GM18526 (cell line): ENCODE data around the gene PLA2G3.

Source experiments
- POLR2A ChIP-seq: IDR thresholded peaks from 3 replicates; pipeline ENCODE4 v1.6.1; 2011; ENCODE audit not compliant: insufficient read length; ENCODE audit errors: extremely low read depth

PLA2G3 gene

DNA sequence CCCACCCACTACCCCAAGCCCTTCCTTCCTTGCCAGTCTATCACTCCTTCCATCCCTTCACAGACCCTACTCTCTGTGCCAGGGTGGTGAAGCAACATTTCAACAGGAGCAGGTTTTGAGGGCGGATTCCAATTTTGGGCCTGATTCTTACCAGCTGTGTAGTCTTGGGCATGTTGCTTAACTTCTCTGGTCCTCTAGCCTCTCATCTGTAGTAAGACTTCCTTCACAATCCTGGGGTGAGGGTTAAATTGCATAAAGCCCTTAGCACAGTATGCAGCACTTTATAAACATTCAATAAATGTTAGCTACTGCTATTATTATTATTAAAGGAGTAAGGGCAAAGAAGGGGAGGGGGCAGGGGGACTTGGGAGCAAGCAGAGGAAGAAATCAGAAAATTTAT lies 14.7 kb upstream of the PLA2G3 start:
- no peak for TF ChIP-seq POLR2A

DNA sequence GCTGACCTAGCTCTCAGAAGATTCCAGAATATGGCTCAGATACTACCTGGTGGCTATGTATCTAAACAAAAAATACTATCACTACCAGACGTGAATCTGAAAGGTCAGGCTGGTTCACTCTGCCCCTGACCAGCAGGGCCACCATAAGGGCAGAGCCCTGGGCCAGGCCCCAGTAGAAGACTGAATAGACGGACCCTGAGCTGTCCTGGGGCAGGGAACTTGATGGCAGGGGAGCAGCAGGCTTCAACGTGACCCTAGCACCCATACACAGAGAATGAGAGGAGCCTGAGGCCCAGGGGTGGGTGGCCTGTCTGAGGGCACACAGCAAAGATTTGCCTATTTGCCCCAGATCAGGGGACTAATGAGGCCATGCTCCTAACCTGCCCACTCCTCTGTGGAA lies 13.0 kb upstream of the PLA2G3 start:
- TF ChIP-seq POLR2A, result no peak

DNA sequence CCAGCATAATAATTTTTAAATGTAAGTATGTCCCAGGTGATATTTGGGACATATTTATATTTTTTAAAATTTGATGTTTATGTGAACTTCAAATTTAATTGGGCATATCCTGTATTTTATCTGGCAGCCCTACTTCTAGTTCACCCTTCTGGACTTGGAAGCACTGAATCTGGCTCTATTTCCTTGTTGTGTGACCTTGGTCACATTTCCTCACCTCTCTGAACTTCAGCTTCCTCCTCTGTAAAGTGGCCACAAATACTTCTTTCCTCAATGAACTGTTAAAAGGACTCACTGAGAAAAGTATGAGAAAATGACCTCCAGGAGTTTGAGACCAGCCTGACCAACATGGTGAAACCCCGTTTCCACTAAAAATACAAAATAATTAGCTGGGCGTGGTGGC lies 11.6 kb upstream of the PLA2G3 start:
- TF ChIP-seq POLR2A, result no peak

DNA sequence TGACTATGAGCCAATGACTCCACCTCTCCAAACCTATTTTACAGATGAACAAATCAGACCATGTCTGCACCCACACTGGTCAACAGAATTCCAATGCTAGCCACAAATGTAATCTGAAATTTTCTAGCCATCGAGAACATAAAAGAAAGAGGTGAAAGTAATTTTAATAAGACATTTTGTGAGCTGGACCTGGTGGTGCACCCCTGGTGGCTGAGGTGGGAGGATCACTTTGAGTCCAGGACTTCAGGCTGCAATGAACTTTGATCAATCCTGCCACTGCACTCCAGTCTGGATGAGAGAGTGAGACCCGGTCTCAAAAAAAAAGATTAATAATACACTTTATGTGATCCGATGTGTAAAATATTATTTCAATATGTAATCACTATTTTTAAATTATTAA lies 10.3 kb upstream of the PLA2G3 start:
- TF ChIP-seq POLR2A, result no peak

DNA sequence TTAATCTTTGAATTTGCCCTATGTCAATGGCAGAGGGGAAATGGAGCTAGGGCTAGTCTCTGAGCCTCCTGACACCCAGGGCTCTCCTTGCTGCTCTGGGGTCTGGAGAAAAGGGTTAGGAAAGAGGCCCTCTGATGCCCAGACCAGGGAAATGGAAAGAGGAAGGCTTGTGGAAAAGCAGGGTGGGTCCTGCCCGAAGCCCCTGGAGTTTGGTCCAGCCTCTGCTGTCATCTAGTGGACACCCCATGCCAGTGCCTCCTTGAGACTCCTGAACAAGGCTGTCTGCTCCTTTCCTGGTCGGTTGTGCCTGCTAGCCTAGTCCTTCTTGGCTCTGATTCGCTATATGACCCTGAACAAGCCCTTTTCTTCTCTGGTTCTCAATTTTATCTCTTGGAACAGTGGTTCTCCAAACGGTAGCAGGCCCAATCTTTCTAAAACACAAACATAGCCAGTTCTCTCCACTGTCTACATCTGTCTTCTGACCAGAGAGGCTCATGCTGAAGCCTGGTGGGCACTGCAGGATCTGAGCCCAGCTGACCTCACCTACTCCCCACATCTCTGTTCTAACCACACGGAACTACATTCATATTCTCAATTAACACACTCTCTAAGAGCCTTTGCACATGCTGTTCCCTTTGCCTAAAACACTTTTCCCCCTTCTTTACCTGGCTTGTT lies 8.8 kb upstream of the PLA2G3 start:
- no peak for TF ChIP-seq POLR2A

DNA sequence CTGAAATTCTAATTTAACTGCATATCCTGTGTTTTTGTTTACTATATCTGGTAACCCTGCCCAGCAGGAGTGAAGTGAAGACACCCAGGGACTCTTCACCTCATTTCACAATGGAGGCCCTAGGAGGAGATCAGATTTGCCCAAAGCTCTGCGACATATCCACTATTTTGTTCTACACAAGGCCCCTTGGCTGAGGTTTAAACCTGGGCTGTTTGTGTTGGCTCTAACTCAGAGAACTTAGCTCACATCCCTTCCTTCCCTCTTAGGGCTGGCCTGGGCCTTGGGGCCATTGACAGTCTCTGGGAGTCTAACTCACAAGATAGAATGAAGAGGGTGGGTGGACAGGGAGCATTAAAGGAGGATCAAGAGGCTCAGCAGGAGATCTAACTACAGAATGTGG lies 8.2 kb upstream of the PLA2G3 start:
- TF ChIP-seq POLR2A, result no peak

DNA sequence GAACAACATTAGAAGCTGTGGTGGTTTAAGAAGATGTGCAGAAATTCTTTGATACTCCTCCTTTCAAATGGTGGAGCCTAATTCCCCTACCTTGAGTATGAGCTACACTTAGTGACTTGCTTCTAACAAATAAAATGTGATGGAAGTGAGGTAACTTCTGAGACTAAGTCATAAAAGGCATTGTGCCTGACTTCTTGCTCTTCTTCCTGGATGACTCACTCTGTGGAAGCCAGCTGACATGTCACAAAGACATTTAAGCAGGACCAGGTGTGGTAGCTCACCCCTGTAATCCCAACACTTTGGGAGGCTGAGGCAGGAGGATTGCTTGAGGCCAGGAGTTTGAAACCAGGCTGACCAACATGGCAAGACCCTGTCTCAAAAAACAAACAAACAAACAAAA lies 3.9 kb upstream of the PLA2G3 start:
- TF ChIP-seq POLR2A, result no peak

DNA sequence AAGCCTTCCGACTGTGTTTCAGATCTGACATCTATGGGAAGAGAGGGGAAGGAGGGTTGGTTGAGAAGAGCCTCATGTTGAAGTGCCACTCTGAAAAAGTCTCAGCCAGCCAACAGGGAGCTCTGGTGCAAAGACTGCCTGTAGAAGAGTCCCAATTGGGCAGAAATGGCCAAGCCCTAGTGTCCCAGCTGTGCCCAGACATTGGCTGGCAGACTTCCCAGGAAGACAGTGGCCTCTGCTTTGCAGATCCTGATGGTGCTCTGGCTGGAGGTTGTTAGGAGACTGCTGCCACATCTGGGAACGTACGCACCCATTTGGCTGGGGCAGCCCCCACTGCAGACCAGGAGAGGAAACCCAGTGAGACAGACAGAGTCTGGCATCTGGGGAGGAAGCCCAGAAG lies 3.2 kb upstream of the PLA2G3 start:
- TF ChIP-seq POLR2A, result no peak

DNA sequence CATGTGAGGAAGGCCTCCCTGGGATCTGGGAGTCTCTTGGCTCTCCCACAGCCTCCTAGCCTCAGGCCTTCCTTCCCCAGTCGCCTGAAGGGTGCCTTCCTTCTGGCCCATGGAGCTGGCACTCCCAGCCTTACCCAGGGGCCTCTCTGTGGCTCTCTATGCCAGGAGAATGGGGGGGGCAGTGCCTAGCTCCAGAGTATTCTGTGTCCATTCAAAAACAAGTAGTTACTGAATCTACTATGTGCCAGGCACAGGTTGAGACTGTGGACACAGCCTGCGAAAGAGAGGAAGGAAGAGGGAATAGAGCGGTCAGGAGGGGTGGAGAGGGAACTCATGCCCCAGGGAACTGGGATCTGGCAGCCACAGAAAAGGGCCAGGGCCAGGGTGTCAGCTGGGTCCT lies 2.7 kb upstream of the PLA2G3 start:
- TF ChIP-seq POLR2A, result no peak

DNA sequence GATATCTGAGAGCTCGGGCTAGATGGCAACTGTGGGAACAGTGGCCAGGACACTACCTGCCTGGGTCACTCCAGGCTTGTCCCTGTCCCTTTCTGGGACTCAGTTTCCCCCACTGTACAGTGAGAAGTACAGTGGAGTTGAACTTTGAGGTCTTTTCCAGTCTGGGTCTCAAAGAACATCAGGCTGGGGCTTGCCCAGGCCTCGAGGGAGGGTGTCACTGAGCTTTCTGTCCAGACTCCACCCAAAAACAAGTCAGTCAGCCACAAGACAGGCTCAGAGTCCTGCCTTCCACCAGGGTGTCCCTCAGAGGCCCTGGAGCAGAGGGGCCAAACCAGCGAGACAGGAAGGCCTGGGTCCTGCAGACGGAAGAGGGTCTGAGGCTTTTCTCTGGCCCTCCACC lies 2.0 kb upstream of the PLA2G3 start:
- TF ChIP-seq POLR2A, result no peak

DNA sequence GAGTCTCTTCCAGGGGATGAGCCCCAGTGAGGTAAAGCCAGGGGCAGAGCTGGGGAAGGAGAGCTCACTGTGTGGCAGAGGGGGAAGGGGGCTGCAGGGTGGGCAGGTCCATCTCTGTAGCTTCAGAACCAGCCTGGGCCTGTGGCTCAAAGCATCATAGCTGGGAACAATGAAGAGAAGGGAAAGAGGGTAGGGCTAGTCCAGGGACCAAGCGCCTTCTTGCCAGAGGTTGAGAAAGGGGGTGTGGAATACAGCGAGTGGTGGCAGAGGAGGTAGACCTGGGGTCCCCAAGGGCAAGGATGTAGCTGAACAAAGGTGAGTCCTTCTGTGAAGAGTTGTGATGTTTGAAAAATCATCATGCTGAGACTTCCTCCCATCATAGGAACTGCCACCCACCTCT lies 1.2 kb upstream of the PLA2G3 start:
- TF ChIP-seq POLR2A, result no peak

DNA sequence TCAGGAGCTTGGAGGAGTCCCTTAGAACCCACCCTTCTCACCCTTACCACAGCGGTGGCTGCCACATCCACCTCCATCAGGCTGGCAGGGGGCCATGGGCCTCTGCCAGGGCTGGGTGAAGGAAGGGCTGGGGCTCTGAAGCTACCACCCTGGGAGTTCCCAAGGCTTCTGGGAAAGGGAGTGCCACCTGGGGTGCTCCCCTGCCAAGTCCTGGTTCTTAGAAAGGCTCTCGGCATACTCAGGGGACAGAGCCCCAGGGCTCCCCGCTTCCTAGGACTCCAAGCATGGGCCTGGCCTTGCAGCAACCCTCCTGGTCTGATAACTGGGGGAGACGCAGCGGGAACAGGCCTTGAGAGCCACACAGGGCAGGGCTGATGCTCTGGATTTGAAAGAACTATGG lies 438 bp upstream of the PLA2G3 start:
- no peak for TF ChIP-seq POLR2A

DNA sequence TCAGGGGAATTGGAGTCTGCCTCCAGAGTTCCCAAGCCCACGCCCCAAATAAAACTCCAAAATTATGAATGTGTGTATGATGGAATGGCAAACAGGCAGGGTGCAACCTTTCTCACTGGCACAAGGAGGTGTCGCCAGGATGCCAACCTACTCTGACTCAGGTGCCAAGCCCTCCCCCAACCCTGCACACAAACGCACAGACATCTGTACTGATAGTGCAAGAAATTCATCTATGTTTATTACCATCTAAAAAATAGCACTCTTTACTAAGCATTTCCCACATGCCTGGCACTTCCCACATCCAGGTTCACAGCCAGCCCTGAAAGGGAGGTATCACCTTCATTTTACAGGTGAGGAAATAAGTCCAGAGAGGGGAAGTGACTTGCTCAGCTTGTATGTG lies 1.2 kb downstream of the PLA2G3 start:
- TF ChIP-seq POLR2A, result no peak

DNA sequence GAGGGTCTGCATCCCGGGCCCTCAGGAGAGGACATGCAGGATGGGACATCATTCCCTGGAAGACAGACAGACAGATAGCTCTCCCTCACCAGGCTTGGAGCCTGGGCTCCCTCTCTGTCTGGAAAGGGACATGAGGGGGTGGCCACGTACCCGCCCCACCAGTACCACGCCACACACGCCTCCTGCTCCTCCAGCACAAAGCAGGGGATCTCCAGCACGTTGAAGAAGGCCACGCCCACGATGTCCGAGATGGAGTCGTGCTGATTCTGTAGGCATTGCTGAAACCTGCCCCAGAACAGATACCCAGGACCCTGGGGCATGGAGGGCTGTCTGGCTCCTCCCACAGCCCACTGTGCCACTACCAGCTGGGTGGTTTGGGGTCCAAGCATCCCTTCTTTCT lies 2.2 kb downstream of the PLA2G3 start:
- no peak for TF ChIP-seq POLR2A

DNA sequence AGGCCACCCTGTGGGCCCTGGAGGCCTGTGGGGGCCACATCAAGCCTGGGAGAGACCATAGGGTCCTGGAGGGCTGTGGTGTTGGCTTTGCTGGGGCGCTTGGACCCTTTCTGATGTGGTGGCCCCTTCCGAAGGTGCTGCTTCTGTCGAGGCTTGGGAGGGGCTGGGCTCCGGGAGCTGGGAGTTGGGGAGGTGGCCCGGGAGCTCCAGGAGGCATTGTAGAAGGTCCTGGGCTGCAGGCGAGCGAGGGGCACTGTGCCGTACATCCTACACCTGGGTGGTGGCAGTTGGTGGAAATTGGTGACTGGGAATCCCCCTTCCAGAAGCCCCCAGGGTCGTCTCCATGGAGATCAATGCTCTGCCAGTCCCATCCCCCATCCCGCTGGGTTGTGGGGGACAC lies 2.6 kb downstream of the PLA2G3 start:
- no peak for TF ChIP-seq POLR2A

DNA sequence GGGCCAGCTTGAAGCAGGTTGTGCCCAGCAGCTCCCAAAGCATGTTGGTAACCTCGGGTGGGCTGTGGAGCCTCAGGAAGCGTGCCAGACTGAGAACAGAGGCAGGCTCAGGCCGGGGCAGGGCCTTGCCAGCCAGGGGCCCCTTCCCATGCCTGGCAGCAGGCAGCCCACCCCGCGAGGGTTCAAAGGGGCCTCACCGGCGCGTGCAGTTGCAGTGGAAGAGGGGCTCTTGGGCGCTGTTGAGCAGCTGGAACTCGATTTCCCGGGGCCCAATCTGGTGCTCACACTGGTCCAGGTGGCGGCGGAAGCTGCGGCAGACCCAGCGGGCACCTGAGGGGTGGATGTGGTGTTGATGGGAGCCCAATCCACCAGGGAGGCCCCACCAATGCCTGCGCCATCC lies 3.6 kb downstream of the PLA2G3 start:
- TF ChIP-seq POLR2A, result no peak

DNA sequence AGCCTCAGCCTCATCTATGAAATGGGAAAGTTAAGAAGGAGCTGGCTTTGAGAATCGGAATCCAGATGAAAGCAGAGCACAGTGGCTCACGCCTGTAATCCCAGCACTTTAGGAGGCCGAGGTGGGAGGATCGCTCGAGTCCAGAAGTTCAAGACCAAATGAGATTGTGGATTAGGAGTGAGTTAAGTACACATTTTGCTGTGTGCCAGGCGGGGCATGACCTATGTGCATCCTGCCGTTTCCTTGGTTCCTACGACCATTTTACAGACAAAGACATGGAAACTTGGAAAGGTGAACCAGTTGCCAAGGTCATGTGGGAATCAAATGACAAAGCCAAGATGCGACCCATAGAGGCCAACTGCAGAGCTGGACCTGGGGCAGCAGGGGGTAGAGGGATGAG lies 4.2 kb downstream of the PLA2G3 start:
- no peak for TF ChIP-seq POLR2A

DNA sequence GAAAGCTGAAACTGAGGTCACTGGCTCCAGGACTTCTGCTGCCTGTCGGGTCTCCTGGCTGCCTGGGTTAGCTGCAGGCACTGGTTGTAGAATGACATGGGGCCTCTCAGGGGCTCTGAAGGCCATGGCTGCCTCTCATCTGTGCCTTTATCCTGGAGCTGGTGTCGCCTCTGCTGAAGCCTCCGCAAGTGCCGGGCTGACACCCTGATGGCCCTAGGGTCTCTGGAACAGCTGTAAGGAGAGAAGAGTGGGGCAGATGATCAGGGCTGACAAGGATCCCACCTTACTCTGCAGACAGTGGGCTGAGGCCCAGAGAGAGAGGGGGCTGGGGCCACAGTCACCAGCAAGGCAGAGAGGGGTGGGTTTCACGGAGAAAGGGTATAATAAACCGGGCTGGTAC lies 4.6 kb downstream of the PLA2G3 start:
- no peak for TF ChIP-seq POLR2A
